Myocyte (in vitro differentiated cells): ENCODE measurements around the gene RHPN2. TPM values are rescaled to one million over a fixed set of nuclear protein-coding genes. Genes with fewer than 3 reads are reported as not detected.

ENCODE experiments used
- DNase-seq: peaks from one replicate; pipeline ENCODE4 v3.0.0-alpha.2; 2012; ENCODE audit warnings: low read depth
- polyA plus RNA-seq: library from polyadenylated mRNA; unstranded; fragments of >200 nt; gene quantifications from one replicate; pipeline ENCODE4 v1.2.1, GENCODE V29; 2012; ENCODE audit warnings: missing spikeins
- total RNA-seq: library from RNA; depleted of rRNA; stranded (reverse); fragments of >200 nt; gene quantifications from 2 replicates; pipeline ENCODE4 v1.2.3, GENCODE V29; 2014

Gene RHPN2
- 9.0 and 13.9 TPM in 2 replicates for total RNA-seq
- 8.5 TPM for polyA plus RNA-seq

DNA sequence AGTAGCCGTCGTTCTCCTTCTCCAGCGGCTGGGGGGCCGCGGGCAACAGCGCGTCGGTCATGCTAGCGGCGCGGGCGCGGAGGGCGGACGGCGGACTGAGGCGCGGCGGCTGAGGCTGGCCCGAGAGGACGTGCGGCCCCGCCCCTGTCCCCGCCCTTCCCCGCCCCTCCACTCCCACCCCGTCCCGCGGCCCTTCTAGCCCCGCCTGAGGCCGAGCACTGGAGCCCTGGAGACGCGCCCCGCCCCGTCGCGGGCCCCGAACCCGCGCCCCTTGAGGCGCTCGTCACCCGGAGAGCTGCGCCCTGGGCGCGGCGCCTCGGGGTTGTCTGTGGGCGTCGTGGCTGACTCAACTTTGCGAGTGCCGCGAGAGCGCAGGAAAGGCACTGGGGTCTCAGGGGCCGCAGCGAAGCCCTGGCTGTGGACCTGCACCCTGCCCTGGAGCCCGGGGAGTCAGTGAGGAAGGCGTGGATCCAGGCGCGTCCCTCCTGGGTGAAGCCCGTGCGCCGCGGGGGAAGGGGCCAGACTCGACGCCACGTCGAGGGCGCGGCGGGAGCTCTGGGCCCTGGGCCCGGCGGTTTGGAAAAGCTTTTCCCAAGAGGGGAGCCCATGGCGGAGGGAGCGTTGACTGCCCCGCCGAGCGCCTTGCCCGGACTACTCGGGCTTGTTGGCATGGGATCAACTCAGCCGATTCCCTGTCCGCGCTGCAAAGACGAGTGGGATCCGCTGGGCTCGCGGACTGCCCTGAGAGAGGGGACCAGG lies at the start of gene RHPN2:
Gene RHPN2 (minus strand): TSS at position 97 of the 759 bp plus-strand sequence. CDS start 36 bp downstream, at position 61.
- peak; percentile 76 for DNase-seq

DNA sequence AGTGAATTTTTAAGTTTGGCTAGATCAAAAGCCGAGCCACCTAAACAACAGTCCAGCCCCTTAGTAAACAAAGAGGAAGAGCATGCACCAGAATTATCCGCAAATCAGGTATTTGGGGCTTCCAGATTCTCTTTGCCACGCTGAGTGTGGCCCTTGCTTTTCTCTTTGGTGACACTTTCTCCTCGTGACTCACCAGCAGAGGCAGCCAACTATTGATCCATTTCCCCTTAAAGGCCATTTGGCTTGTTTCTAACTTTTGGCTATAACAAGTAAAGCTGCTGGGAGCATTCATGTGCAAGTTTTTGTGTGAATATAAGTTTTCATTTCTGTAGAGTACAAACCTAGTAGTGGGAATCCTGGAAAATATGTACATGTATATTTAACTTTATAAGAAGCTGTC lies 49.6 kb upstream of the RHPN2 start:
- no peak for DNase-seq

DNA sequence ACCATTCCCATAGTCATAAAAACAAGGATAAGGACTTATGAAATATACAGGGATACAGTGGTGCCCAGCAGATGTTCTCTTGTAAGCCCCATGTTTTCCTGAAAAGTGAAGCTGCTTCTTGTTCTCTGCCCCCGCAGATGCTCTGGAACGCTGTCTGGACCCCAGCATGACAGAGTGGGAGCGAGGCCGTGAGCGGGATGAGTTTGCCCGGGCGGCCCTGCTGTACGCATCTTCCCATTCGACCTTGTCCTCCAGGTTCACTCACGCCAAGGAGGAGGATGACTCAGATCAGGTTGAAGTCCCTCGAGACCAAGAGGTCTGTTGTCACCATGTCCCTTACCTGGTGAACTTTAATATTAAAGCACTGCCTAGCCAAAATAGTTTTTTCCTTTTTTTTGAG lies 46.9 kb upstream of the RHPN2 start:
- DNase-seq = no peak

DNA sequence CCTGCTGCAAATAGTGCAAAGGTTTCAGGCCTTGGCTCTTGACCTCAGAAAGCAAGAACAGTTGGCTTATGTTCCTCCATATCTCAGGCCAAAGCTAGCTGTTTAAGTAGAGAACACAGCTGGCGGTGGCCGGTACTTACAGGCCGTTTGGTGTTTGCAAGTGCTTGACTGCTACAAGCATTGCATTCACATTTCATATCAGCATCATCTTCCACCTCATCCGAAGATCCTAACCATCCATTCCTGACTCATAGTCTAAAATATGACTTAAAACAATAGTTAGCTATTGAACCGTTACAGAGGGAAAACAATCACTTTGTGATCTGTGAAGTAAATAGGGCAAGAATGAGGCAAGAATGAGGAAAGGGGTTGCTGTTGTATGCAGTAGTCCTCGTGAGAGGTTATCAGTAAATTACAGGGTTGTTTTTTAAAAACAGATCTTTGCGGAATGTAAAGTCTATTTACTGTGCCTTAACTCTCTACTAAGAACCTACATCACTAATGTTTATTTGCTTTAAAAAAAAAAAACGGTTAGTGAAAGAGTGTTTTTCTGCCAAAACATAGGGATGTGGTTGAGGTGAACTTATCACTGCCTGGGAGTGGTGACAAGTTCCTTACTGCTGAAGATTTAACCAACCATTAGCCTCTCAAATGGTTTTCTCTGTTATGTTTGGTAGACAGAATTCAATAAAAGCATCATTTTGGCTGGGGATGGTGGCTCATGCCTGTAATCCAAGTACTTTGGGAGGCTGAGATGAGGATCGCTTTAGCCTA lies 45.6 kb upstream of the RHPN2 start:
- no peak for DNase-seq

DNA sequence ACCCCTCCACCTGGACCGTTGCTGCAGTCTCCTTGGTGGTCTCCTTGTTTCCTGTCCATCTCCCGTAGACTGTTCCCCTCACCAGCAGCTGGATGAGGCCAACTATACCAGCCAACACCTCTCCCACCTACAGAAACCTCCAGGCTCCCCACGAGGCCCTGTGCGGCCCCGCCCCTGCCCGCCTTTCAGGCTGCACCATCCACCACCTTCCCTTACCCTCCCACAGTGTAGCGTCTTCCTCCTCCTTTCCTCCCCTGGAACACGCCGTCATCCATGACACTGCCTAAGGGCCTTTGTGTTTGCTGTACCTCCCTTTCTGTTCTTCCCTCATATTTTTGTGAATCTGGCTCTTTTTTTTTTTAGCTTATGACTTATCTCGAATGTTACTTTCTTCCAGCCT lies 43.5 kb upstream of the RHPN2 start:
- no peak for DNase-seq

DNA sequence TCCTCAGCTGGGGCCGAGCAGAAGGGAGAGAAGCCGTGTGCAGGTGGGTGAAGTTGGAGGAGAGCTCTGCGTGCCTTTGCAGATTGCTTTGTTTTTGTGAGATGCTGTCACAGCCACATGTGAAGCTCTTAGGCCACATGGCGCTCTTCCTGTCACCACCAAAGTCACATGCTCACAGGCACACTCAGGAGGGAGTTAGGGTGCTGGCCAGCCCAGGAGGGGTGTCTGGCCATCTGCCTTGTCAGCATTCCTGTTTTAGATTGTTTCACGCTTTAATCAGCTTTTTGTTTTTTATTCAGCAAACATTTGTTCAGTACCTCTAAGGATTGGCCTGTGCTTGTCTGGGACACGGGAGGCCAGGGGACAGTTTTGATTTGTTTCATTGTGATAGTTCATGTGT lies 38.2 kb upstream of the RHPN2 start:
- DNase-seq = no peak

DNA sequence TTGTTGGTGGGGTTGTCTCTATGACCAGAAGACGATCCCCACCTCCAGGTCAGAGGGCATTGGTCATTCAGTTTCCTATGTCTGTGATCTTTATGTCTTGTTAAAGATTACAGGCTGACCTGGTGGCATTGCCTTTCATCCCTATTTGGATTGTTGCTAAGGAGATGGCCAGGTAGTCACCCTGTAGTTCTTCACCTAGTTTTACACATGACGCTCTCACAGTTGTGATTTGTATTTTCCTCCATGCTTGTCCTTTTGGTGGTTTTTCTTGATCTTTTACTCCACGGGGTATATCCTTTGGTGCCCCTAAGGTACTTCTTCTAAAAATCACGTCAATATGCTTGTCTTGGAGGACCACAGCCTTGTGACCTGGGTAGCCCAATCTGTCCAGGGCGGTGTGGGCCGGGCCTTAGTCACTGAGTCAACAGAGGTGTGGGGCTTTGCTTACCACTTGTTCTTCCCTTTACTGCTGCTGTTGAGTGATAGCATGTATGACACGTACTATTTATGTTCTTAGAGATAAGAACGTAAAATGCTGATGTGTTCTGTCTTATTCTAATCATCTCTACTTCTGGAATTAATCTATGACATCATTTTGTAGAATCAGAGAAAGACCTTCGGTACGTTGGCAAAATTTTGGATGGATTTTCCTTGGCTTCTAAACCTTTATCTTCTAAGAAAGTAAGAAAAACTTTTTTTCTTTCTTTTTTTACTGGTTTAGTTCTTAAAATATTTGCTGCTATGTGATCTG lies 36.4 kb upstream of the RHPN2 start:
- DNase-seq = no peak

DNA sequence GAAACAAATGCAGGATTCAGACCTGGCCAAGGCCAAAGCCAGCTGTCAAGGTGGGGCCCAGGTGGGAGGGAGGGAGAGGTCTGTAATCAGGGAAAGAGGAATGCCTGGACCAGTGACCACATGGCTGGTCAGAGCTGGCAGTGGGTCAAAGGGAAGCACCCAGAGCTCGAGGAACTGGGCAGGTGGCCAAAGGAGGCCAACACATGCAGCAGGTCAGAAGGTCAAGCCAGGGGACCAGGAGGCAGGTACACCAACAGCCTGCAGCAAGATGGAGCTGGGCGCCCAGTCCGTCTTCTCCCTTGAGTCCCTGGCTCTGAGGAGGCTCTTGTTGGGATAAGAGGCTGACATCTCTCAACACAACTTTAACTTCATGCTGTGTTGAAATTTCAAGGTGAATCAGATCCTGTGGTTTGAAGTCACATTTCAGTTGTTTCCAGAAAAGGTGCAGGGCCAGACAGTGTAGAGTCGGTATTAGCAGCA lies 33.4 kb upstream of the RHPN2 start:
- DNase-seq = no peak

DNA sequence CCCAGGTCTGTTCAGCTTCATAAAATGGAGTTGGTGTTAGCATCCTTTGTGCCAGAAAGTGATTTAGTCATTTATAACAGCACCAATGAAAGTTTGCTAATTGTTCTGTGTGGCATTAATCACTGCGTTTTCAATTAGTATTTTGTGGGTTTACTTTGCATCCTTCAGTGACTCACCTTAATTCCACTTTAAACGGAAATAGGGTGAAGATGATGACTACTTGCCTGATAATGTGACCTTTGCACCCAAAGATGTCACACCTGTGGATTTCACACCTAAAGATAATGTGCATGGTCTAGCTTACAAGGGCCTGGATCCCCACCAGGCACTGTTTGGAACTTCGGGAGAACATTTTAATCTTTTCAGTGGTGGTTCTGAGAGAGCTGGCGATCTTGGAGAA lies 31.3 kb upstream of the RHPN2 start:
- no peak for DNase-seq

DNA sequence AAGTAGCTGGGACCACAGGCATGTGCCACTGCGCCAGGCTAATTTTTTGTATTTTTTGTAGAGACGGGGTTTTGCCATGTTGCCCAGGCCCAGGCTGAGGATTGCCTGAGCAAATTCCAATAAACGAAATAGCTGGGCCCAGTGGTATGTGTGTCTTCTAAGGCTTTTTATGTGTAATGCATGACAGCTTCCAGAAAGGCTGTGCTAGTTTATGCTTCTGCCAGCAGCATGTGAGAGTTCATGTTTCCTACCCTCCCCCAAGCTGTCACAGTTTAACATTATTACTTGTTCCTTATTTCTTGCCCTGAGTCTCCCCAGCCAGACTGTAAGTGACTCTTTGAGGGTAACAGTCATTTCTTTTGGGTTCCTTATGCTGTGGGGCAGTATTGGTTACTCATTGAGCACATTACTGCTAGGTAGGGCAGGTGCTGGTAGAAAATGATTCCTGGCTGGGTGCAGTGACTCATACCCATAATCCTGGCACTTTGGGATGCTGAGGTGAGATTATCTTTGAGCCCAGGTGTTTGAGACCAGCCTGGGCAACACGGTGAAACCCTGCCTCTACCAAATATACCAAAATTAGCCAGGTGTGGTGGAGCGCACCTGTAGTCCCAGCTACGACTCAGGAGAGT lies 29.9 kb upstream of the RHPN2 start:
- no peak for DNase-seq

DNA sequence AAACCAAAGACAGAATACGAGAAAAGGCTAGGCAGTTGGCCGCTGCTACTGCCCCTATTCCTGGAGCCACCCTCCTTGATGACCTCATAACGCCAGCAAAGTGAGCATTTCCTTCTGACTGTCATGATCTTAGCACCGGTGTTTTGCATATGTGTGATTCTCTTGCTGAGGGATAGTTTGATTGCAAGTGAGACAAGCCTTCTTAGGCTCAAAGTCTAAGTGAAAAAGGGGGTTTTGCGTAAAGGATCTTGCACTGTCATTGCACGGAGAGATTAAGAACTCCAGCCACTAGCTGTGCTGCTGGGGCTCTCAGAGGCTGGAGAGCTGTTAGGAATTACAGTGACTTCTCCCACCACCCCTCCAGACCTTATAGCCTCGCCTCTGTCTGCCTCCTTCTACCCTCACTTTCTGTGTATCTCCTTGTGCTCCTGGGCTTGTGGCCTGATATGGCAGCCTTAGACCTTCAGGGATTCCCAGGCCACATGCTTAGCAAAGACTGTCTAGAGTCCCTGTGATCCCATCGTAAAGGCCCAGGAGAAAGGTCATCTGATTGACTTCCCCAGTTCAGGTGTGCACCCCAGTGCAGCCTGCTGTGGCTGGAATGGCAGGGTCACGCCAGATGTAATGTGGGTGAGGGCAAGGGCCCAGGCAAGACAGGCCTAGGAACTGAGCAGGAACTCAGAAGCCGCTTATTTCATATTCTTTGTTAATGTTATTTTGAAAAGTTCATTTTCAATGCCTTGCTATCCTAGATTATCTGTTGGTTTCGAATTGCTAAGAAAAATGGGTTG lies 28.9 kb upstream of the RHPN2 start:
- no peak for DNase-seq

DNA sequence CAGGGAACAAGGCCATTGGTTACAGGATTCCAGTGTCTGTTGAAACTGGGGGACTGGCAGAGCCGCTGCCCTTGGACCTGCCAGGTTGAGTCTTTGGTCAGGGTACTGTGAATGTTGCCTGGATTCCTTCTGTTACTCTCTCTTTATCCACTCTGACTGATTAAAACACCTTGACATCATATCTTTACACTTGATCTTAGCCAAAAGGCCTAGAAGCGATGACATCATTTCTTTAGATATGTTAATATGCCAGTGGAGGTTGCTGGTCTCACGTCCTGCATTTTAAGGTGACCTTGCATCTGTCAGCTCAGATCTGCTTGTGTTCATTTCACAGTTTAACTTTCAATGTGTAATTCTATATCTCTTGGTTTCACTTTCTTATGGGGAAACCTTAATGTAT lies 25.5 kb upstream of the RHPN2 start:
- no peak for DNase-seq

DNA sequence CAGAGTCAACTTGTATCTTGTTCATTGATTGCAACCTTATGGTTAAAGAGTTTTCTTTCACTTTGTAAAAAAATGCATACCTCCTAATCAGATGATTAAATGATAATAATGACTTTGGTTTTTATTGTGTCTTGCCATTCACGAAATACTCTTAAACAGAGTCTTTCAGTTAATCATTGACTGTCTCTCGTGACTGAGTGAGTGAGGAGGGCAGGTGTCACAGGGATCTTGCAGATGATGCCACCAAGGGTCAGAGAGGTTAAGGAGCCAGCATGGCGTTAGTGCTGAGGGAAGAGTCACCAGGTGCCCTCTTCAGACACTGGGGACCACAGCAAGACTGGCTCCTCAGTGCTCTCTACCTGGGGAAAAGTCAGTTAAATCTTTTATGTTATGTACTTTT lies 24.3 kb upstream of the RHPN2 start:
- DNase-seq = no peak

DNA sequence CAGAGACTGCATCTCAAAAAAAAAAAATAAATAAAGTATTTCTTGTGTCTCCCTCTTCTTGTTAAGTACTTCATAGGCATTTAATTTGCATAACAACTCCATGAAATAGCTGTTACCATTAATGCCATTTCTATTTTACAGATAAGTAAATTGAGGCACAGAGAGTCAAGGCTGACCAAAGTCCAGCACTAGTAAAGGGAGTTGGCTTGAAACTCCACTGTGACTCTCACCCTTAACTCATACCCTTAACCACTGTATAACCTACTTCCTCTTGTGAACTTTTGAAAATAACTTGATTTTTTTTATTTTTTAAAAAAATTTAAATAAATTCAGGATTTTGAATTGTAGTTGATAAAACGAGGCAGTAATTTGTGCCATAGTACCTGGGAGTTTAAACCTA lies 22.3 kb upstream of the RHPN2 start:
- no peak for DNase-seq

DNA sequence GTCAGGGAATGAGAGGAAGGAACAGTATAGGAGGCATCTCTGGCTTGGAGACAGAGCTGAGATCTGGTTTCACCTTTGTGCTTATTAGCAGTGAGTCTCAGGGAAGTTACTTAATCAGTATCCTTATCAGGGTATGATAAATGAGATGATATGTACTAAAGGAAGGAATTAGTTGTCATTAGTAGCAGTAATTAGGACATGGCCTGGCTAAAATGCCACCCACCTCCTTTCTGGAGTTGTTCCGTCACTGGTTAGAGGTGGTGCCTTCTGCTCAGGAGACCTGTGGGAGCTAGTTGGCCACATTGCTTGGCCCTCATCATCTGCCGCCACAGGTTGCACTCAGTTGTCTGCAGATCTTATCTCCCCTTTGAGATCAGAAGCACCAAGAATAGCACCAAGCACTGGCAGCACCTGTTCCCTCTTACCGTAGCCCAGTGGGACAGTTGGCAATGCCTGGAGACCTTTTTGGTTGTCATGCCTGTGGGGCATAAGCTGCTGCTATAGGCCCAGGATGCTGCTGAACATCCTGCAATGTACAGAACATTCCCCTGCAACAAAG lies 21.0 kb upstream of the RHPN2 start:
- DNase-seq = peak; percentile 68

DNA sequence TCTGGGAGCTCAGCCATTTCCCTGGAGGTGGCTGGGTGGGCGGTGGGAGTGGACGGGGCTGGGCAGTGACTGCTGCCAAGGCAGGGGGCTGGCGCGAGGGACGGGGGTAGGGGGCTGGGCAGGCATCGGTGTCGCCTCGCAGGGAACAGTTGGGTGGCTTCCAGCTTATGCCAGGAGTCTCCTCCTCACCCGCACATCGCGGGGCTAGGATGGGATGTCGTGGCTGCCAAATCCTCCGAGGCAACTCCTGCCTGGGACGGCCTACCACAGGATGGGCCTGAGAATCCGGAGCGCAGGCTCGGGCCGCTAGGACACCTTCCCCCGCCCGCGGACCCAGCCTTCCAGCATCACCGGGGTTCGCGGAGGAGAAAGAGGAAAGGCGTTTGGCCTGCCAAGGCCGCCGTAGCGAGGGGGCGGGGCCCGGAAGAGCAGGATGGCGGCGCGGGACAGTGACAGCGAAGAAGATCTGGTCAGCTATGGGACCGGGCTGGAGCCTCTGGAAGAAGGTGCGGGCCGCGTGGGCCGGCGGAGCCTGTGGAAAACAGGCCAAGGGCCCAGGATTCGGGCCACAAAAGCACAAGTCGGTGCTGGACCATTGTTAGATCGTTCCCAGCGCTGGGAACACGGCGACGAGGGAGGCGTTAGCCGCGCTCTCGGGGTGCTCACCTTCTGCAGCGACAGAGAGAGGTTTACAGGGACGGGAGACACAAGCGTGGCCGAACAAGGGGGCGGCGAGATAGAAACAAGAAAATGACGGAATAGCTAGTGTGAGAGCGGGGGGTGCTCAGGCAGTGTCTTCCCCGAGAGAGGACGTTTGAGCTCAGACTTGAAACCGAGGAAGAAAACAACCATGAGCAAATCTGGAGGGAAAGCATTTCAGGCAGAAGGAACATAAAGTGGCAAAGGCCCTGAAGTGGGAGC lies 16.3 kb upstream of the RHPN2 start, which contains the start of gene GPATCH1:
Gene GPATCH1 (plus strand): TSS at position 421 of the 921 bp plus-strand sequence. CDS start 13 bp downstream, at position 434.
- DNase-seq = peak; percentile 88

DNA sequence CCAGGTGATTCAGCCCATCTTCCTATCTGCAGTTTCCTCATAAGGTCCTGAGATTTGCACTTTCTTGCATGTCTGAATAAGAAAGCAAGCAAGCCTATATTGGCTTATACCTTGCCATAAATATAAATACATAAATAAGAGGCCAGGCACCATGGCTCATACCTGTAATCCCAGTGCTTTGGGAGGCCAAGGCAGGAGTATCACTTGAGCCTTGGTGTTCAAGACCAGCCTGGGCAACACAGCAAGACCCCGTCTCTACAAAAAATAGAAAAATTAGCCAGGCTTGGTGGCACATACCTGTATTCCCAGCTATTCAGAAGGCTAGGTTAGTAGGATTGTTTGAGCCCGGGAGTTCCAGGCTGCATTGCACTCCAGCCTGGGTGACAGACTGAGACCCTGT lies 10.8 kb upstream of the RHPN2 start:
- DNase-seq = no peak

DNA sequence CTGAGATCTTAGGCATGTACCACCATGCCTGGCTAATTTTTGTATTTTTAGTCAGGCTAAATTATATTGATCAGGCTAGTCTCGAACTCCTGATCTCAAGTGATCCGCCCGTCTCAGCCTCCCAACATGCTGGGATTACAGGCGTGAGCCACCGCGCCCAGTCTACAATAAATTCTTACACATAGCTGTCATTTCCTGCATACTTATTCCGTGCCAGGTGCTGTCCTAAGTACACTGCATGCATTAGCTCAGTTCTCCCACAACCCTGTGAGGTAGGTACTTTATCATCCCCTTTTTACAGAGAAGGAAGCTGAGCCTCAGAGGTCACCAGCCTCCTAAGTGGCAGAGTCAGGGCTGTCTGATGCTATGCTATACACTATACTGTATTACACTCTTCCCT lies 7.2 kb upstream of the RHPN2 start:
- DNase-seq = no peak

DNA sequence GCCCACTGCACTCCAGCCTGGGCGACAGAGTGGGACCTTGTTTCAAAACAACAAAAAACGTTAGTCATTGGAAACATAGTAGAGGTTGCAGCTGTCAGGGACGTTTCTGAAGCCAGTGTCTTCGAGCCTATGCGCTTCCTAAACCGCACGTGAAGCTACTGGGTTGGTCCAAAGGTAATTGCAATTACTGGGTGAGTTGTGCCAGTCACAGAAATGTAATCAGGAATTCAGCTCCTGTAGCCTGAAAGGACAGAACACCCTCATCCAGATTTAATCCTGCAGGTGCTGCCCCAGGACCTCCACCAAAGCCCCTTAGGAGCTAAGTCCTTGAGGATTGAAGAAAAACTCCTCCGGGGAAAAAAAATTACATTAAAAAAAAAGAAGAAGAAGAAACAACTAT lies 2.4 kb upstream of the RHPN2 start:
- no peak for DNase-seq
